HG03571 (cell line): ENCODE measurements around the gene SDC1.

Experiments used
- ATAC-seq: cut with Tn5 transposase; IDR thresholded peaks from one replicate; pipeline ENCODE4 v1.9.1; 2021; ENCODE audit not compliant: unreplicated experiment

The SDC1 gene

GRCh38 chr2:20186078-20186854 is 38.7 kb downstream of the SDC1 start:
- ATAC-seq: no peak

GRCh38 chr2:20185176-20186022 is 39.5 kb downstream of the SDC1 start:
- ATAC-seq: no peak

- ATAC-seq: no peak
Observed at GRCh38 chr2:20184067-20184938, 40.6 kb downstream of the SDC1 start.

GRCh38 chr2:20183373-20183772 is 41.6 kb downstream of the SDC1 start:
- no peak for ATAC-seq

GRCh38 chr2:20182241-20182931 is 42.5 kb downstream of the SDC1 start:
- no peak for ATAC-seq

GRCh38 chr2:20181761-20182160 is 43.2 kb downstream of the SDC1 start:
- ATAC-seq: no peak

- no peak for ATAC-seq
Observed at GRCh38 chr2:20180676-20181648, 44.0 kb downstream of the SDC1 start.

- ATAC-seq: no peak
Observed at GRCh38 chr2:20179755-20180594, 45.0 kb downstream of the SDC1 start.

- no peak for ATAC-seq
Observed at GRCh38 chr2:20179466-20179754, 45.5 kb downstream of the SDC1 start.

GRCh38 chr2:20178666-20179465 is 46.1 kb downstream of the SDC1 start:
- no peak for ATAC-seq

GRCh38 chr2:20178249-20178607 is 46.7 kb downstream of the SDC1 start:
- ATAC-seq: no peak

GRCh38 chr2:20177556-20178248 is 47.2 kb downstream of the SDC1 start:
- ATAC-seq: no peak

- no peak for ATAC-seq
Observed at GRCh38 chr2:20176760-20177159, 48.2 kb downstream of the SDC1 start.

- no peak for ATAC-seq
Observed at GRCh38 chr2:20175931-20176330, 49.0 kb downstream of the SDC1 start.

- no peak for ATAC-seq
Observed at GRCh38 chr2:20175267-20175666, 49.7 kb downstream of the SDC1 start.

GRCh38 chr2:20174410-20174809 is 50.5 kb downstream of the SDC1 start:
- no peak for ATAC-seq
